Natural killer cell treated with Interleukin-12 subunit alpha and Interleukin-12 subunit beta and Interleukin-15 and Interleukin-18, amount 100 ng/mL, for 72 hours (primary cell): ENCODE measurements around the gene BARHL1. TPM values are rescaled to one million over a fixed set of nuclear protein-coding genes. Genes with fewer than 3 reads are reported as not detected.
A peak's percentile ranks its signal among the peaks of the same experiment; 100 is the strongest.

Experiments used
- ATAC-seq, 2 donors: fragments of 150-1000 bp; cut with Tn5 transposase in 1 of 2; sonication (Bioruptor Pico), chemical (Tn5 transposase) in 1 of 2; 2 replicates each; pipeline ENCODE4 v1.10.0; 2021
- DNase-seq: peaks from one replicate; pipeline ENCODE4 v3.0.0; 2022; ENCODE audit warnings: low spot score
- H3K27ac Mint-ChIP-seq, 2 donors: 1 replicate in 1 of 2; 2 replicates in 1 of 2; pipeline ENCODE4 v1.8.0; 2022; ENCODE audit warnings: mixed read lengths in 2 of 2, mild to moderate bottlenecking in 1 of 2, moderate library complexity in 1 of 2
- H3K27me3 Mint-ChIP-seq, 2 donors: 1 replicate in 1 of 2; 2 replicates in 1 of 2; pipeline ENCODE4 v1.8.0; 2022; ENCODE audit warnings: mixed read lengths in 2 of 2
- H3K36me3 Mint-ChIP-seq: one replicate; pipeline ENCODE4 v1.8.0; 2022; ENCODE audit warnings: mixed read lengths
- H3K4me1 Mint-ChIP-seq, 2 donors: 1 replicate in 1 of 2; 2 replicates in 1 of 2; pipeline ENCODE4 v1.8.0; 2022; ENCODE audit warnings: low read depth in 2 of 2, mixed read lengths in 2 of 2, mild to moderate bottlenecking in 1 of 2
- H3K4me3 Mint-ChIP-seq: one replicate; pipeline ENCODE4 v1.8.0; 2022; ENCODE audit warnings: mixed read lengths
- H3K9me3 Mint-ChIP-seq: 2 replicates; pipeline ENCODE4 v1.8.0; 2022; ENCODE audit warnings: mixed read lengths
- total RNA-seq, 2 donors: library from RNA; stranded (reverse); gene quantifications; one replicate each; pipeline ENCODE4 v1.2.3, GENCODE V29; 2022

The BARHL1 gene
- total RNA-seq, 2 donors from 2014 or later, result not detected

- ATAC-seq (peak in 1 of 2 donors; percentile 29), DNase-seq (no peak)
- H3K9me3 Mint-ChIP-seq, result no peaks in the 10 kb centered on the region
- peaks cover 6% of the 10 kb centered on the region for H3K36me3 Mint-ChIP-seq
- no peak overlapping the region for H3K27ac Mint-ChIP-seq
- peaks cover under 1 to 3% of the 10 kb centered on the region in 2 donors for H3K27me3 Mint-ChIP-seq
- peaks cover 6 to 8% of the 10 kb centered on the region in 2 donors for H3K4me1 Mint-ChIP-seq
- H3K4me3 Mint-ChIP-seq, result no peak overlapping the region
These were observed 14.8 kb downstream of the BARHL1 start for GRCh38 chr9:132597073-132597775.

DNA sequence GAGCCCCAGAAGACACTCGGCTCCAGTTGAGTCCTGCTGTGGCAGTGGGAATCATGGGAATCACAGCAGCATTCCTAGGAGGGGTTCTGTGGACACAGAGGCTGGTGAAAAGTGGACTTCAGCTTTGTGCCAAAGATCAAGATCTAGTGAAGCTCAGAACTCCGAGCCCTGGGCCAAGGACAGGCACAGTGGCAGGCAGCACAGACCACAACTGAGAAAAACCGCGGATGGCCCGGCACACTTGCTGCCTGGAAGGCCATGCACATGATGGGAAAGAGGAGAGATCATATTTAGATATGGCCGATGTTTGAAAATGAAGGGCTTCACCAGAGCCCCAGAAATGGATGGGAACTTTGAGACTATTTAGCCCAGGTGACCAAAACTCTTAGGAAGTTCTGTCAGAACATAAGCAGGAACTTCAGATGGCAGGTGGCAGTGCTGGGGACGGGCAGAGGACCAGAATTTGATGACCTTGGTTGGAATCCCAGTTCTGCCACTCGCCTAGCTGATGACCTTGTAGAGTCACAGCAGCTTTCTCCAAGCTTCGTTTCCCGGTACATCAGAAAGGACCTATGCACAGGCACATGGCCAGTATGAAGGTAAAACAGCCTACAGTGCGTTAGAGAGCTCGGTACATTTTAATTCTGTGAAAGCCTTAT lies 18.0 kb downstream of the BARHL1 start:
- no peak for DNase-seq
- peaks cover 6 to 14% of the 10 kb centered on the region in 2 donors for H3K4me1 Mint-ChIP-seq
- H3K27ac Mint-ChIP-seq, result no peak overlapping the region
- H3K4me3 Mint-ChIP-seq, result no peak overlapping the region
- ATAC-seq, result no peak
- H3K9me3 Mint-ChIP-seq, result no peaks in the 10 kb centered on the region
- H3K36me3 Mint-ChIP-seq, result peaks cover 8% of the 10 kb centered on the region
- H3K27me3 Mint-ChIP-seq, result no peaks in the 10 kb centered on the region

DNA sequence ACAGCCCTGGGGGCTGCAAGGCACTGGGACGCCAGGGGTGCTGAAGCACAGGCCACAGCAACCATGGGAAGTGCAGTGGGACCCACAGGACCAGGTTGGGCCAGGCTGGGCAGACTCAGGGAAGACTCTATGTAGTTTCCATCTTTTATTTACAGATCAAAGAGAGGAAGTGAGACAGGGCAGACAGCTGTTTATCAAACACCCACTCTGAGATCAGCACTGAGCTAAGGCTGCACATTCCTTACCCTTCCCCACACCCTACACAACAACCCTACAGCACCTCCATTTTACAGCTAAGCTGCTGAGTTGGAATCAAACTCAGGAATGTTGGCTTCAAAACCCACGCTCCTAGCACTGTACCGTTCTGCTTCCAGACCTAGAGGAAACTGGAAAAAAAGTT lies 19.8 kb downstream of the BARHL1 start:
- H3K27me3 Mint-ChIP-seq, result no peaks in the 10 kb centered on the region
- DNase-seq (no peak), ATAC-seq (no peak)
- no peaks in the 10 kb centered on the region for H3K9me3 Mint-ChIP-seq
- no peak overlapping the region for H3K27ac Mint-ChIP-seq
- peaks cover 0 to 9% of the 10 kb centered on the region in 2 donors for H3K4me1 Mint-ChIP-seq
- peaks cover 17% of the 10 kb centered on the region for H3K36me3 Mint-ChIP-seq
- H3K4me3 Mint-ChIP-seq, result no peak overlapping the region

DNA sequence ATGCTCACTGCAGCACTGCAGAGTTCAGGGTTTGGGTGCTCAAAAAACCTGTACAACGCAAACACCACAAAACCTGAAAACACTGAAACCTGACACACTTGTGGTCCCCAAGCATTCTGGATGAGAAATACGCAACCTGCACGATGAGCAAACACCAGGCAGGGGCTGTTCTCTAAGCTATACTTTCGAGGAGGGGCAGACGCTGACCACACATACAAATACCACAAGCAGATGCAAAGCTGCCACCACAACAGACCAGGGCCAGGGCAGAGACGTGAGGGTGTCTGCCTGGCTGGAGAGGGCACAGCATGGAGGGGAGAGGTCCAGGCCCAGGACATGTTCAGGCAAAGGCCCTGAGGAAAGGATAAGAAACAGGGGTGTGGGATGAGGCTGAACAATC lies 23.0 kb downstream of the BARHL1 start:
- Mint-ChIP-seq H3K27me3 (no peaks in the 10 kb centered on the region), H3K4me1 (peaks cover 0 to 6% of the 10 kb centered on the region in 2 donors), H3K4me3 (no peak overlapping the region), H3K9me3 (no peaks in the 10 kb centered on the region), H3K27ac (no peak overlapping the region), H3K36me3 (peaks cover 17% of the 10 kb centered on the region)
- DNase-seq, result no peak
- ATAC-seq, result no peak

- Mint-ChIP-seq H3K27me3 (no peaks in the 10 kb centered on the region), H3K4me3 (no peak overlapping the region), H3K9me3 (no peaks in the 10 kb centered on the region), H3K4me1 (peaks cover 0 to 6% of the 10 kb centered on the region in 2 donors), H3K27ac (no peak overlapping the region), H3K36me3 (peaks cover 17% of the 10 kb centered on the region)
- no peak for DNase-seq
- no peak for ATAC-seq
These were observed 23.7 kb downstream of the BARHL1 start for GRCh38 chr9:132606066-132606465.

DNA sequence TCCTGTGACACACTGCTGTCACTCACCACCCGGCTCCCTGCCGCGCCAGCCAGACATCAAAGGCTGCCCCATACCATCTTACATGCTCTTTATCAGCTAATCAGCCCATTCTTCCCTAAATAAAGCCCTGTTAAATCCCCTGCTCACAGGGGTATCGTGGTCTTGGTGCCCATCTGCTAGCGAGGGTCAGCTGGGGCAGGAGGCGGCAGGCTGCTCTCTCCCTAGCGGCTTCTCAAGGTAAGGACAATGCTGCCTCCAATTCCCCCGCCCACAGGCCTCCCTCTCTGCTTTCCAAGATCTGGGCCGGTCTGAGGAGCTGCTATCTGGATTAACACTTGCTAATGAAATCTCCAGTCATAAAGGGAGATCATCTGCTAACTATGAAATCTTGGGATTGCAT lies 26.8 kb downstream of the BARHL1 start:
- Mint-ChIP-seq H3K4me1 (no peaks in the 10 kb centered on the region), H3K4me3 (no peak overlapping the region), H3K27ac (no peak overlapping the region), H3K9me3 (no peaks in the 10 kb centered on the region), H3K27me3 (no peaks in the 10 kb centered on the region), H3K36me3 (peaks cover 20% of the 10 kb centered on the region)
- DNase-seq (no peak), ATAC-seq (no peak)

DNA sequence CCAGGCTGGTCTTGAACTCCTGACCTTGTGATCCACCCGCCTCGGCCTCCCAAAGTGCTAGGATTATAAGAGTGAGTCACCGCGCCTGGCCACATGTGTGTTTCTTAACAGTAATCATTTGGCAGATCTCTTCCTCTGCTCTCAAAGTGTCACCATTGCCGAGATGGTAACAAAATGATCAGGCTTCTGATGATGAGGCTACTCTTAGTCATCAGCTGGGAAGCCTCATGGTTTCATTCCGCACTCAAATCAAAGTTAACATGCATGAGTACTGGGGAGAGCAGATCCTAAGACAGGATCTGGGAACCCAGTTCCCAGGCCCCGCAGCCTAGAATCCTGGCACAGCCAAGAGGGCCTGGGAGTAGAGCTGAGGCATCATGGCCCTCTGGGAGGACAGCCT lies 27.4 kb downstream of the BARHL1 start:
- no peak for DNase-seq
- Mint-ChIP-seq H3K9me3 (no peaks in the 10 kb centered on the region), H3K36me3 (peaks cover 24% of the 10 kb centered on the region), H3K27me3 (no peaks in the 10 kb centered on the region), H3K4me1 (no peaks in the 10 kb centered on the region), H3K4me3 (no peak overlapping the region), H3K27ac (no peak overlapping the region)
- no peak for ATAC-seq

- no peaks in the 10 kb centered on the region for H3K27me3 Mint-ChIP-seq
- DNase-seq, result no peak
- H3K4me3 Mint-ChIP-seq, result no peak overlapping the region
- ATAC-seq, result no peak
- no peaks in the 10 kb centered on the region for H3K9me3 Mint-ChIP-seq
- no peaks in the 10 kb centered on the region for H3K4me1 Mint-ChIP-seq
- H3K36me3 Mint-ChIP-seq, result peaks cover 19% of the 10 kb centered on the region
- H3K27ac Mint-ChIP-seq, result no peak overlapping the region
These were observed 28.3 kb downstream of the BARHL1 start for GRCh38 chr9:132610661-132611060.

DNA sequence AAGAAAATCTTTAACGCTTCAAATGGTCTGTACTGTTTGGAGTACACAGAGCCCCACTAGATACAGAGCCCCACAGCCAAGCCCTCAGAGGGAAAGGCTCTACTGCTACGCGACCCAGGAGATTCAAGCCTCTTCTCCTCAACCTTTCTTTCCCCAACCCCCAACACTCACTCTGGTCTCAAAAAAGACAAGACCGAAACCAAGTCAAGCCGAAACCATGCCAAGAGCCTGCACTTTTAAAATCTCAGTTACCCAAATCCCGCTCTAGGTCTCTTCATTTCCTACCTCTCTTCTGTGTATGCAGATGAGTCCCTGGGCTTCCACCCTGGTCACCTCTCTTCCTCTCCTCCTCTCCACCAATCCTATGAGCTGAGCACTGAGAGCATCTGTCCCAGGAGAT lies 31.9 kb downstream of the BARHL1 start:
- Mint-ChIP-seq H3K9me3 (no peaks in the 10 kb centered on the region), H3K36me3 (peaks cover 38% of the 10 kb centered on the region)
- ATAC-seq, result no peak

GRCh38 chr9:132615774-132616173 lies 33.4 kb downstream of the BARHL1 start:
- no peak overlapping the region for H3K27ac Mint-ChIP-seq
- no peaks in the 10 kb centered on the region for H3K9me3 Mint-ChIP-seq
- ATAC-seq (no peak), DNase-seq (no peak)
- H3K4me1 Mint-ChIP-seq, result peaks cover 11 to 13% of the 10 kb centered on the region in 2 donors
- no peaks in the 10 kb centered on the region for H3K27me3 Mint-ChIP-seq
- no peak overlapping the region for H3K4me3 Mint-ChIP-seq
- peaks cover 38% of the 10 kb centered on the region for H3K36me3 Mint-ChIP-seq

More for the DNA sequence above, 31.9 kb downstream of the BARHL1 start:
- H3K27ac Mint-ChIP-seq, result no peak overlapping the region
- peaks cover 11 to 13% of the 10 kb centered on the region in 2 donors for H3K4me1 Mint-ChIP-seq
- H3K27me3 Mint-ChIP-seq, result no peaks in the 10 kb centered on the region
- no peak for DNase-seq
- H3K4me3 Mint-ChIP-seq, result no peak overlapping the region

DNA sequence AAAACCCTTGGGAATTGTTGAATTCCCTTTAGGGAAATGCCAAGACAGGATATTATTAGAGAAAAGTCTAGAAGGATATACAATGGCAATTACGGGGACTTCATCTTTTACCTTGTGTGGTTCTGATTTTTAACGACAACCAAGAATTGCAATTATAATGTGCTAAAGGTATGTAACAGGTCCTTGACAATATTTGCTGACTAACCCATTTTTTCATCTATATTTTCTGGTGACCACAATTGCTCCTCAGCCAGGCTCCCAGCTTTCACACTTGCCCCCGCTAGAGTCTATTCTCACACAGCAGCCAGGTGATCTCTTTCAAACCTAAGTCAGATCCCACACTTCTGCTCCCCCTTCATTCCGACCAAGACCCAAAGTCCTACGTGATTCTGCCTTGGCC lies 34.3 kb downstream of the BARHL1 start:
- Mint-ChIP-seq H3K4me1 (peaks cover 11 to 13% of the 10 kb centered on the region in 2 donors), H3K9me3 (no peaks in the 10 kb centered on the region), H3K27me3 (no peaks in the 10 kb centered on the region), H3K27ac (no peak overlapping the region), H3K36me3 (peaks cover 38% of the 10 kb centered on the region), H3K4me3 (no peak overlapping the region)
- DNase-seq, result no peak
- ATAC-seq, result no peak

DNA sequence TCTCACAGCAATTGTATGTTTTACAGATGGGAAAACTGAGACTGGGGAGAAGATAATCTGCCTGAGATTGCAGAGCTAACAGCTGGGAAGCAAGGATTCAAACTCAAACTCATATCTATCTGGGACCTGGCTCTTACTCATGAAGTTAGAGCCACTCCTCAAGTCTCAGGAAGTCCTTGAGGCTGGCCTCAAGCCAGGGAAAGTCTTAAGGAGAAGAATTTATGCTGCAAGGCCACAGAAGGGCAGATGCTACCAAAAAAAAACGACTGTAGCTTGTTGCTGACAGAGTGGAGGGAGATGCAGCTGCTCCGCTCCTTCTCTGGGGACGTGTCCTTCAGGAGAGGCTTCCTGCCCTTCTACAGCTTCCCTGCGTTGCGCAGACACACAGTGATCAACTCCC lies 39.8 kb downstream of the BARHL1 start:
- Mint-ChIP-seq H3K9me3 (no peaks in the 10 kb centered on the region), H3K27ac (no peak overlapping the region), H3K4me3 (no peak overlapping the region), H3K27me3 (no peaks in the 10 kb centered on the region), H3K4me1 (peaks cover 1 to 3% of the 10 kb centered on the region in 2 donors), H3K36me3 (peaks cover 20% of the 10 kb centered on the region)
- DNase-seq, result no peak
- no peak for ATAC-seq

DNA sequence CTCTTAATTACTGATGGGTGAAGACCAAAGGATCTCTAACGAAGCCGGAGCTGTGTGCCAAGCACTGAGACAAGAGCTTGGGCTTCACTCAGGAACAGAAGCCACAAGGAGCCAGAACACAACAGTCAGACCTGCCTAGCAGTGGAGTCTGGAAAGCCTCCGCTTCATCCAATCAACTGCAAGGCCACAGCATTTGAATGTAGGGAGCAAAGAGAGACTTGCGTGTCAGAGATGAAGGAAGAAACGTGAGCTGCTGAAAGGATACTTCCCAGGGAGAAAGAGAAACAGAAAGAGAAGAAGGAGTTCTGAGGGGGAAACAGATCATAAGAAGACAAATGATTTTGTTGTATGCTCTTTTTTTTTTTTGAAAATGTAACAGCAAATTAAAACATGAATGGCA lies 43.9 kb downstream of the BARHL1 start:
- Mint-ChIP-seq H3K4me3 (no peak overlapping the region), H3K27me3 (no peaks in the 10 kb centered on the region), H3K27ac (no peak overlapping the region), H3K4me1 (no peaks in the 10 kb centered on the region), H3K36me3 (peaks cover 11% of the 10 kb centered on the region), H3K9me3 (no peaks in the 10 kb centered on the region)
- ATAC-seq (no peak), DNase-seq (no peak)

DNA sequence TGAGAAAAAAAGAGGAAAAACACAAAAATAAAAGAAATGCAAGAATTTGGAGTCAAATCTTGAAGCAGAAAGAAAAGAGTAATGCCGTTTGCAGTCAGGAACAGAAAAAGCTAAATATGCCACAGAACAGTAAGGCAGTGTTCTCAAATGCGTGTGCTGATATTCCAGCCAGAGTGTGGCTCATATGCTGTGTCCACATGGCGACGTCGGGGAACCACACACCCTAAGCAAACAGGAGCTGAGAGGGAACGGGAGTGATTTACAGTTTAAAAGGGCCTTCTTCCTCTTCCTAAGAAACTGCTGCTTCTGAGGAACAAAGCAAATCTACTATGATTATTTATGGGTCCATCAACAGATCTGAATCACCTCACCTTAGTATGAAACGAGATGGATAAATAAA lies 44.7 kb downstream of the BARHL1 start:
- no peaks in the 10 kb centered on the region for H3K4me1 Mint-ChIP-seq
- no peak overlapping the region for H3K4me3 Mint-ChIP-seq
- DNase-seq (no peak), ATAC-seq (no peak)
- H3K27me3 Mint-ChIP-seq, result no peaks in the 10 kb centered on the region
- H3K9me3 Mint-ChIP-seq, result no peaks in the 10 kb centered on the region
- peaks cover 11% of the 10 kb centered on the region for H3K36me3 Mint-ChIP-seq
- H3K27ac Mint-ChIP-seq, result no peak overlapping the region
